Caco-2 (cell line): ENCODE results near the gene GCH1. TPM values are rescaled to one million over a fixed set of nuclear protein-coding genes. Genes with fewer than 3 reads are reported as not detected.
A peak's percentile ranks its signal among the peaks of the same experiment; 100 is the strongest.

Source experiments
- BruUV-seq: library from RNA; stranded (reverse); fragments of 400-500 nt; replicated peaks from 2 replicates; lab custom pipeline; 2021; lab: Mats Ljungman, UMichigan
- CTCF ChIA-PET: fragments of 300-600 bp; sonication (Branson Sonifier 250); formaldehyde crosslinking; loops from one replicate; lab custom pipeline; 2022; ENCODE audit warnings: antibody characterized with exemption; lab: Charles Lee
- POLR2A ChIA-PET: fragments of 300-600 bp; sonication (Branson Sonifier 250); formaldehyde crosslinking; loops from one replicate; lab custom pipeline; 2022; ENCODE audit warnings: antibody characterized with exemption; lab: Charles Lee
- DNase-seq, 2 experiments: peaks; one replicate each; pipeline versions ENCODE4 v3.0.0 to v3.0.0-alpha.2; 2020 to 2022
- H3K27me3 ChIP-seq: replicated peaks from 2 replicates; pipeline ENCODE4 v1.6.0; 2011; ENCODE audit warnings: low read length; ENCODE audit not compliant: control insufficient read depth, insufficient read depth
- H3K36me3 ChIP-seq: 2 replicates; pipeline ENCODE4 v1.5.1; 2011; ENCODE audit warnings: low read length; ENCODE audit not compliant: control insufficient read depth, insufficient read depth
- H3K4me1 ChIP-seq: fragments of 250-450 bp; sonication (Bioruptor Pico); 2 replicates; pipeline ENCODE4 v1.5.1; 2020; ENCODE audit warnings: mild to moderate bottlenecking
- H3K4me3 ChIP-seq: 2 replicates; pipeline ENCODE4 v1.5.1; 2011; ENCODE audit warnings: low read depth, mild to moderate bottlenecking, control low read depth, low read length
- H3K9me3 ChIP-seq: fragments of 250-450 bp; sonication (Bioruptor Pico); 2 replicates; pipeline ENCODE4 v1.5.1; 2020; ENCODE audit warnings: mild to moderate bottlenecking, moderate library complexity
- H3K27ac Mint-ChIP-seq: one replicate; pipeline ENCODE4 v1.8.0; 2022; ENCODE audit warnings: mixed read lengths; ENCODE audit not compliant: unreplicated experiment
- H3K27me3 Mint-ChIP-seq: one replicate; pipeline ENCODE4 v1.8.0; 2022; ENCODE audit warnings: mixed read lengths; ENCODE audit not compliant: insufficient read depth, unreplicated experiment
- H3K36me3 Mint-ChIP-seq: one replicate; pipeline ENCODE4 v1.8.0; 2022; ENCODE audit warnings: mild to moderate bottlenecking, mixed read lengths; ENCODE audit not compliant: insufficient read depth, unreplicated experiment
- H3K4me1 Mint-ChIP-seq: one replicate; pipeline ENCODE4 v1.8.0; 2022; ENCODE audit warnings: low read depth, mixed read lengths; ENCODE audit not compliant: unreplicated experiment
- H3K4me3 Mint-ChIP-seq: one replicate; pipeline ENCODE4 v1.8.0; 2022; ENCODE audit warnings: mild to moderate bottlenecking, moderate library complexity, mixed read lengths; ENCODE audit not compliant: unreplicated experiment
- H3K9me3 Mint-ChIP-seq: one replicate; pipeline ENCODE4 v1.8.0; 2022; ENCODE audit warnings: mixed read lengths; ENCODE audit not compliant: unreplicated experiment
- CTCF ChIP-seq, 2 experiments: fragments of 200-600 bp in 1 of 2; IDR thresholded peaks; 1 replicate in 1 of 2; 2 replicates in 1 of 2; pipeline versions ENCODE4 v1.5.1 to v1.8.0; 2011 to 2022; ENCODE audit warnings: antibody characterized with exemption in 1 of 2, control low read depth in 1 of 2, inconsistent platforms in 1 of 2, low read depth in 1 of 2, low read length in 1 of 2, mild to moderate bottlenecking in 1 of 2, moderate library complexity in 1 of 2; ENCODE audit not compliant: insufficient read depth in 1 of 2, severe bottlenecking in 1 of 2, unreplicated experiment in 1 of 2
- intact Hi-C: fragments of 100-400 bp; cut with micrococcal nuclease; formaldehyde crosslinking; loops from one replicate; pipeline ENCODE4 v1.10.0; 2022; ENCODE audit not compliant: unreplicated experiment
- total RNA-seq: library from RNA; stranded (reverse); gene quantifications from 2 replicates; pipeline ENCODE4 v1.2.3, GENCODE V29; 2022

Gene GCH1
- total RNA-seq, 1 experiment from 2014 or later, result 17.9 TPM

GRCh38 chr14:54837508-54838149 lies 65.0 kb downstream of the GCH1 start:
- Mint-ChIP-seq H3K4me1 (peaks cover 8% of the 10 kb centered on the region), H3K27me3 (no peaks in the 10 kb centered on the region), H3K27ac (no peak overlapping the region), H3K36me3 (no peaks in the 10 kb centered on the region), H3K9me3 (no peaks in the 10 kb centered on the region), H3K4me3 (no peak overlapping the region)
- peak; percentile 42 to 74 for DNase-seq
- no peaks in the 10 kb centered on the region for H3K36me3 ChIP-seq
- ChIA-PET CTCF (no interaction called here), POLR2A (no interaction called here)
- peaks cover 24% of the 10 kb centered on the region for H3K4me1 ChIP-seq
- no peaks in the 10 kb centered on the region for H3K9me3 ChIP-seq
- no TSS peak for BruUV-seq
- H3K4me3 ChIP-seq, result no peak overlapping the region
- intact Hi-C loops, result loop anchor here (5.0 kb wide), 1 partner anchor 65 kb away; the partner anchor contains the start of gene GCH1
- H3K27me3 ChIP-seq, result no peaks in the 10 kb centered on the region
- no peak for TF ChIP-seq CTCF (IDR thresholded peaks at IDR 0.05; ENCODE audit: insufficient read depth in 1 of 2, low read depth in 1 of 2, low read length in 1 of 2, severe bottlenecking in 1 of 2, unreplicated experiment in 1 of 2)

- Mint-ChIP-seq H3K4me3 (no peak overlapping the region), H3K36me3 (no peaks in the 10 kb centered on the region), H3K9me3 (no peaks in the 10 kb centered on the region), H3K27me3 (no peaks in the 10 kb centered on the region), H3K4me1 (peaks cover 8% of the 10 kb centered on the region), H3K27ac (no peak overlapping the region)
- intact Hi-C loops, result loop anchor here (5.0 kb wide), 1 partner anchor 66 kb away; the partner anchor contains the start of gene GCH1
- Histone ChIP-seq H3K4me1 (peaks cover 24% of the 10 kb centered on the region), H3K27me3 (no peaks in the 10 kb centered on the region), H3K4me3 (no peak overlapping the region), H3K9me3 (no peaks in the 10 kb centered on the region), H3K36me3 (no peaks in the 10 kb centered on the region)
- ChIA-PET CTCF (no interaction called here), POLR2A (interaction anchor here (0.5 kb wide), 1 partner anchor 118 kb away, joined by 9 read pairs; no protein-coding TSS in a partner anchor)
- no peak for TF ChIP-seq CTCF (IDR thresholded peaks at IDR 0.05; ENCODE audit: insufficient read depth in 1 of 2, low read depth in 1 of 2, low read length in 1 of 2, severe bottlenecking in 1 of 2, unreplicated experiment in 1 of 2)
- BruUV-seq, result no TSS peak
- DNase-seq, result no peak
Measured at GRCh38 chr14:54836231-54836630, 66.4 kb downstream of the GCH1 start.

GRCh38 chr14:54834727-54835126 lies 67.9 kb downstream of the GCH1 start:
- POLR2A ChIA-PET, result no interaction called here
- CTCF ChIA-PET, result no interaction called here
- intact Hi-C loops, result loop anchor here (5.0 kb wide), 1 partner anchor 68 kb away; the partner anchor contains the start of gene GCH1

More at GRCh38 chr14:54834727-54835126, 67.9 kb downstream of the GCH1 start:
- Mint-ChIP-seq H3K36me3 (no peaks in the 10 kb centered on the region), H3K4me1 (peaks cover 7% of the 10 kb centered on the region), H3K27me3 (no peaks in the 10 kb centered on the region), H3K9me3 (no peaks in the 10 kb centered on the region), H3K27ac (no peak overlapping the region), H3K4me3 (no peak overlapping the region)
- DNase-seq, result no peak
- BruUV-seq, result no TSS peak
- no peaks in the 10 kb centered on the region for H3K27me3 ChIP-seq
- peaks cover 21% of the 10 kb centered on the region for H3K4me1 ChIP-seq
- no peaks in the 10 kb centered on the region for H3K36me3 ChIP-seq
- no peak for TF ChIP-seq CTCF (IDR thresholded peaks at IDR 0.05; ENCODE audit: insufficient read depth in 1 of 2, low read depth in 1 of 2, low read length in 1 of 2, severe bottlenecking in 1 of 2, unreplicated experiment in 1 of 2)
- no peak overlapping the region for H3K4me3 ChIP-seq
- no peaks in the 10 kb centered on the region; the same call in 1 of the 2 replicates for H3K9me3 ChIP-seq
